ENCODE data around the gene SGSM2. TPM values are rescaled to one million over a fixed set of nuclear protein-coding genes. Genes with fewer than 3 reads are reported as not detected.

The SGSM2 gene
- total and polyA plus RNA-seq, 9 donors: 9.3 to 50.6 (median 42.4) TPM

DNA sequence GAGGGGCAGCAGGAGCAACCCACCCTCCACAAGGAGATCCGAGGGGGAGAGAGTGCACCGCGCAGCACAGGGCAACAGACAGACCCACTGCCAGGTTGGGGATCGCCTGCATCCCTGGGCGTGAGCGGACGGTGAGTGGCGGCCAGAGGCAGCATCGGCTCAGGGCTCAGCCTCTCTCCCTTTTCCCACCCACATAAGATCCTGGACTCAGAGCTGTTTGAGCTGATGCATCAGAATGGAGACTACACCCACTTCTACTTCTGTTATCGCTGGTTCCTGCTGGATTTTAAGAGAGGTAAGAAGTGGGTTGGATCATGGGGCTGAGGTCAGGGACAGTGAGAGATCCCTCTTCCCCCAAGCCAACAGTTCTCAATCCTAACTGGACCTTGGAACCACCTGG is 40.4 kb downstream of the SGSM2 start:
- Histone ChIP-seq H3K27ac (no peak overlapping the region), H3K9me3 (no peaks in the 10 kb centered on the region), H3K4me1 (ENCODE audit: insufficient read depth) (no peaks in the 10 kb centered on the region), H3K36me3 (no peaks in the 10 kb centered on the region), H3K4me3 (no peak overlapping the region), H3K27me3 (no peaks in the 10 kb centered on the region)
- intact Hi-C loops (cut with DNase I): no loop called here
- DNase-seq: no peak
- WGBS, 3 donors: 71 to 77% (median 73%) methylated on average over 10 of the region's 10 CpGs
- no peak for TF ChIP-seq POLR2A (IDR thresholded peaks at IDR 0.05)
- TF ChIP-seq EP300 (IDR thresholded peaks at IDR 0.05): no peak
- TF ChIP-seq, protein P1, sequence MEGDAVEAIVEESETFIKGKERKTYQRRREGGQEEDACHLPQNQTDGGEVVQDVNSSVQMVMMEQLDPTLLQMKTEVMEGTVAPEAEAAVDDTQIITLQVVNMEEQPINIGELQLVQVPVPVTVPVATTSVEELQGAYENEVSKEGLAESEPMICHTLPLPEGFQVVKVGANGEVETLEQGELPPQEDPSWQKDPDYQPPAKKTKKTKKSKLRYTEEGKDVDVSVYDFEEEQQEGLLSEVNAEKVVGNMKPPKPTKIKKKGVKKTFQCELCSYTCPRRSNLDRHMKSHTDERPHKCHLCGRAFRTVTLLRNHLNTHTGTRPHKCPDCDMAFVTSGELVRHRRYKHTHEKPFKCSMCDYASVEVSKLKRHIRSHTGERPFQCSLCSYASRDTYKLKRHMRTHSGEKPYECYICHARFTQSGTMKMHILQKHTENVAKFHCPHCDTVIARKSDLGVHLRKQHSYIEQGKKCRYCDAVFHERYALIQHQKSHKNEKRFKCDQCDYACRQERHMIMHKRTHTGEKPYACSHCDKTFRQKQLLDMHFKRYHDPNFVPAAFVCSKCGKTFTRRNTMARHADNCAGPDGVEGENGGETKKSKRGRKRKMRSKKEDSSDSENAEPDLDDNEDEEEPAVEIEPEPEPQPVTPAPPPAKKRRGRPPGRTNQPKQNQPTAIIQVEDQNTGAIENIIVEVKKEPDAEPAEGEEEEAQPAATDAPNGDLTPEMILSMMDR (IDR thresholded peaks at IDR 0.05): no peak

DNA sequence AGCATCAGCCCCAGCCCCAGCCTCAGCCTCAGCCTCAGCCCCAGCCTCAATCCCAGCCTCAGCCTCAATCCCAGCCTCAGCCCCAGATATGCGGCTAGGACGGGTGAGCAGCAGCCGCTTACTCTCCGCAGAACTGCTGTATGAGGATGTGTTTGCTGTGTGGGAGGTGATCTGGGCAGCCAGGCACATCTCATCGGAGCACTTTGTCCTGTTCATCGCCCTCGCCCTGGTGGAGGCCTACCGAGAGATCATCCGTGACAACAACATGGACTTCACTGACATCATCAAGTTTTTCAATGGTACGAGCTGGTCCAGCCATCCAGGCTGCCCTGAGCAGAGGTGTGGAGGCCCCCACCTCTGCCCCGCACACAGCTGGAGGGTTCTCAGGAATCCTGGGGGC is 41.6 kb downstream of the SGSM2 start:
- intact Hi-C loops (cut with DNase I): no loop called here
- 79 to 83% (median 82%) methylated on average over 11 of the region's 11 CpGs for WGBS, 3 donors
- H3K27me3 ChIP-seq: no peaks in the 10 kb centered on the region
- DNase-seq: no peak
- no peak overlapping the region for H3K27ac ChIP-seq
- H3K36me3 ChIP-seq: no peaks in the 10 kb centered on the region
- H3K9me3 ChIP-seq: no peaks in the 10 kb centered on the region
- H3K4me1 ChIP-seq (ENCODE audit: insufficient read depth): no peaks in the 10 kb centered on the region
- H3K4me3 ChIP-seq: no peak overlapping the region
- TF ChIP-seq, protein P1 (IDR thresholded peaks at IDR 0.05): no peak

DNA sequence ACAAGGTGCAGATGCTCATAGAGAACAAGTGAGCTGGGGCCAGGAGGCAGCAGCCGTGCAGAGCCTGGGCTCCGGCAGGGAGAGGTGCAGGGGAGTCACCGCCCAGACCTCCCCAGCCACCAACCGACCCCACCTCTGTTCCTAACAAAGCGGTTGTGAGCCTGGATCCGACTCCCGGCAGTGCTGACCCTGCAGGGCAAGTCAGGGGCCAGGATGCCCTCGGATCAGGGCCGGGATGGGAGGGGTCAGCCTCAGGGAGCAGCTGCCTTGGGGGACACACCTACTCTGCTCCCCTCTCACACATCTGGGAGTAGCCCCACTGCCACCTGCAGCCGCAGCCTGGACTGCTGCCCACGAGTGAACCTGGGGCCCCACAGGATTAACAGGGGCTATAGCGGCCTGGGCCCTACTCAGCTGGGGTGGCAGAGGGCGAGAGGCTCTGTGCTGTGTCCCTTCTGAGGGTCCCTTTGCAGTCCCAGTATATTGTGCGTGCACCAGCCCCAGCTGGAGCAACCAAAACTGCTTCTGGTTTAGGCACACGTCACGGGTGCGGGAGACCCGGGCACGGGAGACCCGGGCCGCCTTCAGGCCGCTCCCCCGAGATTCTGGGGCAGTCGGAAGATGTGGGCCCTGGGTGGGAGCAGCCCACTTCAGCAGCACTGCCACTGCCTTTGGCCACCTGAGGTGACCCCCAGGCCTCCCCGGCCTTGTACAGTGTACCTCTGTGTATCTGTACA is 42.4 kb downstream of the SGSM2 start:
- H3K36me3 ChIP-seq: no peaks in the 10 kb centered on the region
- 74 to 79% (median 77%) methylated on average over 25 of the region's 25 CpGs for WGBS, 3 donors
- H3K4me1 ChIP-seq (ENCODE audit: insufficient read depth): peaks cover 3% of the 10 kb centered on the region
- no peak overlapping the region for H3K27ac ChIP-seq
- no peaks in the 10 kb centered on the region for H3K27me3 ChIP-seq
- TF ChIP-seq EP300 (IDR thresholded peaks at IDR 0.05): no peak
- no peak for TF ChIP-seq POLR2A (IDR thresholded peaks at IDR 0.05)
- TF ChIP-seq, protein P1 (IDR thresholded peaks at IDR 0.05): no peak
- no peaks in the 10 kb centered on the region for H3K9me3 ChIP-seq
- intact Hi-C loops (cut with DNase I): loop anchor here in 2 of 4 donors (5.0 to 10.0 kb wide), 2 partner anchors 38 to 305 kb away; no protein-coding TSS in a partner anchor
- peak in 1 of 5 donors; percentile 42 for DNase-seq
- H3K4me3 ChIP-seq: no peak overlapping the region

DNA sequence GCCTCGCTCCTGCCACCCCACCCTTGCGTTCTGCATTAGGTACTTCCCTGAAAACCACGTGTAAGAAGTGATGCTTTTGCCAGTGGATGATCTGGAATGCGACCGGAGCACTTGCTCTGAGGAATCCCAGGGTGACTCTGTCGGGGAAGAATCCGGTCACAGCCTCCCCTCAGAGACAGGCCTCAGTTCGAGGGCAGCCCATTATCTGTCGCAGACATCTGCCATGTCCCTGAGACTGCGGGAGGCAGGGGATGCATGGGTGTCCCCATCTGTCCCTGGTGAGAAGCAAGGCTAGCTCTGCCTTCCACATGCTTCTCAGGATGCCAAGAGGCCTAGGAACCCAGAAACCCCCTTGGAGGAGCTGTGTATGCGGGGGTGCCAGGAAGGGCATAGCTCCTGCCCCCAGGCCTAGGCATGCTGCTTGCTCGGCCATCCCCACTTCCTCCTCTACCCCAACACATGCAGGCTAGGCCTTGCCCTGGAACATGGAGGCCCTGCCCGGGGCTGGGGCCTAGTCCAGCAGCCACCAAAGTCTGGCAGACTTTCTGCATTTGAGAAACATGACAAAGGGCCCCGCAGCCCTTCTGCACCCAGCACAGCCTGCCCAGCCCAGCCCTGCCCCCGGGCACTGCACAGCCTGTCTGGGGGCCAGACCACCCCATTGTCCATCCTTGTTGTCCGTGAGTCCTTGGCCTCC is 43.1 kb downstream of the SGSM2 start:
- DNase-seq: no peak
- no peak for TF ChIP-seq EP300 (IDR thresholded peaks at IDR 0.05)
- TF ChIP-seq, protein P1 (IDR thresholded peaks at IDR 0.05): no peak
- TF ChIP-seq POLR2A (IDR thresholded peaks at IDR 0.05): no peak
- intact Hi-C loops (cut with DNase I): loop anchor here in 2 of 4 donors (5.0 to 10.0 kb wide), 2 partner anchors 37 to 304 kb away; no protein-coding TSS in a partner anchor
- H3K9me3 ChIP-seq: no peaks in the 10 kb centered on the region
- peaks cover 8% of the 10 kb centered on the region for H3K4me1 ChIP-seq (ENCODE audit: insufficient read depth)
- H3K36me3 ChIP-seq: no peaks in the 10 kb centered on the region
- H3K27me3 ChIP-seq: no peaks in the 10 kb centered on the region
- no peak overlapping the region for H3K4me3 ChIP-seq
- H3K27ac ChIP-seq: no peak overlapping the region
- WGBS, 3 donors: 73 to 79% (median 77%) methylated on average over 15 to 16 of the region's 16 CpGs
